Trophoblast cell (in vitro differentiated cells and primary cell): ENCODE results near the gene SEMA7A.

Source experiments
- DNase-seq, 2 donors: peaks; one replicate each; pipeline ENCODE4 v3.0.0-alpha.2; 2016
- H2AFZ ChIP-seq: 2 replicates; pipeline ENCODE4 v1.6.1; 2013; ENCODE audit warnings: low read length, moderate library complexity, mild to moderate bottlenecking; ENCODE audit not compliant: insufficient read depth, poor library complexity
- H2AK5ac ChIP-seq: 2 replicates; pipeline ENCODE4 v1.6.1; 2013; ENCODE audit warnings: mild to moderate bottlenecking, low read length
- H2BK120ac ChIP-seq: 2 replicates; pipeline ENCODE4 v1.6.1; 2013; ENCODE audit warnings: low read length, mild to moderate bottlenecking, moderate library complexity; ENCODE audit not compliant: insufficient read depth, poor library complexity
- H2BK12ac ChIP-seq: 2 replicates; pipeline ENCODE4 v1.6.1; 2013; ENCODE audit warnings: mild to moderate bottlenecking, low read length, moderate library complexity
- H2BK5ac ChIP-seq: 2 replicates; pipeline ENCODE4 v1.6.1; 2013; ENCODE audit warnings: low read length, low read depth, moderate library complexity, mild to moderate bottlenecking; ENCODE audit not compliant: poor library complexity
- H3K14ac ChIP-seq: 2 replicates; pipeline ENCODE4 v1.6.1; 2013; ENCODE audit warnings: mild to moderate bottlenecking, low read length
- H3K18ac ChIP-seq: 2 replicates; pipeline ENCODE4 v1.6.1; 2013; ENCODE audit warnings: mild to moderate bottlenecking, low read length
- H3K23ac ChIP-seq: 2 replicates; pipeline ENCODE4 v1.6.1; 2013; ENCODE audit warnings: low read length
- H3K27ac ChIP-seq: 2 replicates; pipeline ENCODE4 v1.5.1; 2013; ENCODE audit warnings: low read depth, mild to moderate bottlenecking, inconsistent platforms, low read length, moderate library complexity
- H3K27me3 ChIP-seq: 2 replicates; pipeline ENCODE4 v1.6.1; 2013; ENCODE audit warnings: inconsistent platforms, mild to moderate bottlenecking, low read length, moderate library complexity; ENCODE audit not compliant: insufficient read depth
- H3K36me3 ChIP-seq, 2 experiments: 1 replicate in 1 of 2; 2 replicates in 1 of 2; pipeline ENCODE4 v1.6.1; 2013; ENCODE audit warnings: low read length in 2 of 2, mild to moderate bottlenecking in 2 of 2, moderate library complexity in 1 of 2; ENCODE audit not compliant: insufficient read depth in 2 of 2, control insufficient read depth in 1 of 2
- H3K4ac ChIP-seq: 2 replicates; pipeline ENCODE4 v1.6.1; 2013; ENCODE audit warnings: low read depth, mild to moderate bottlenecking, low read length, moderate library complexity
- H3K4me1 ChIP-seq, 2 experiments: 1 replicate in 1 of 2; 2 replicates in 1 of 2; pipeline ENCODE4 v1.6.1; 2013; ENCODE audit warnings: low read length in 2 of 2, mild to moderate bottlenecking in 2 of 2, moderate library complexity in 1 of 2; ENCODE audit not compliant: insufficient read depth in 2 of 2, control insufficient read depth in 1 of 2
- H3K4me2 ChIP-seq: 2 replicates; pipeline ENCODE4 v1.6.1; 2013; ENCODE audit warnings: inconsistent platforms, mild to moderate bottlenecking, low read length, moderate library complexity
- H3K4me3 ChIP-seq: 2 replicates; pipeline ENCODE4 v1.5.1; 2013; ENCODE audit warnings: mild to moderate bottlenecking, low read depth, low read length, inconsistent platforms
- H3K79me1 ChIP-seq: one replicate; pipeline ENCODE4 v1.6.1; 2013; ENCODE audit warnings: low read length
- H3K79me2 ChIP-seq: 2 replicates; pipeline ENCODE4 v1.6.1; 2013; ENCODE audit warnings: low read length, mild to moderate bottlenecking; ENCODE audit not compliant: control insufficient read depth, insufficient read depth, poor library complexity
- H3K9ac ChIP-seq: 2 replicates; pipeline ENCODE4 v1.6.1; 2013; ENCODE audit warnings: mild to moderate bottlenecking, low read length
- H3K9me3 ChIP-seq: 2 replicates; pipeline ENCODE4 v1.6.1; 2013; ENCODE audit warnings: low read depth, mild to moderate bottlenecking, control low read depth, inconsistent platforms, low read length; ENCODE audit not compliant: insufficient read depth
- H4K12ac ChIP-seq: 2 replicates; pipeline ENCODE4 v1.6.1; 2013; ENCODE audit warnings: low read depth, mild to moderate bottlenecking, low read length, moderate library complexity
- H4K8ac ChIP-seq: 2 replicates; pipeline ENCODE4 v1.6.1; 2013; ENCODE audit warnings: low read depth, mild to moderate bottlenecking, low read length, moderate library complexity
- H4K91ac ChIP-seq: one replicate; pipeline ENCODE4 v1.6.1; 2013; ENCODE audit warnings: low read depth, mild to moderate bottlenecking, low read length, moderate library complexity
- WGBS: extraction: QIAGEN DNeasy Blood & Tissue Kit; methylation state at CpG from one replicate; pipeline ENCODE4 v1.1.7; 2013; ENCODE audit warnings: missing lambda C conversion rate; ENCODE audit not compliant: insufficient read length, insufficient coverage; ENCODE audit errors: extremely low coverage; 5-methylcytosine and 5-hydroxymethylcytosine counted together

The SEMA7A gene

DNA sequence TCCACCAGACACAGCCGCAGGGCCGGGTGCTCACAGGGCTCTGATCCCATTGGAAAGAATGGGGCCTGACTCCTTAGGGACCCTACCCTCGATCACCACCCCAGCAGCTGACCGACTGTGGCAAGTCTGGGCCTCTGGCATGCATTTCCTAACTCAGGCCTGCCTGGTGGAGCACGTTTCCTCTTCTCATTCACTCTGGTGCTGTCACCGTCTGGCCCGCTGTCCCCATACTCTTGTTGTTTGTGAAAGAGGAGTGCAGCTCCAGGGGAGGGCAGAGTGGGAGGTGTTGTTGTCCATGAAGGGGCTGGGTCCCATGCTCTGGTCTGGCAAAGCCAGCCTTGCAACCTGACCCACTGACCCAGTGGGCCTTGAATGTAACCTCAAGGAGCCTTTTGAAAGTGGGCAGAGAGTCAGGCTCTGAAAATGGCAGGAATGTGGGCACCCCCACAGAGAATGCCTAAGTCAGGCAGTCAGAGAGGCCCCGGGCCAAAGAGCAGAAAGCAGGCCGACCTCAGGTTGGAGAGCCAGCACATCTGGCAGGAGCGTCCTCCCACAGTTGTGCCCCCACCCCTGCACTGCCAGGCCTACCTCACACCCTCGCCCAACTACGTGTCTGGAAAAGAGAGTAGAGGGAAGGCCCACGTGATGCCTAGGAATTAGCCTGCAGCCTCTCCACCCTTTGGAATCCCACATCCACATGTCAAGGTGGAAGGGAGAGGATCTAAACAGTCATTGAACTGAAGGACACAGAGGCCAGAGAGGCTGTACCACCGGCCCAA lies 10.9 kb downstream of the SEMA7A start:
- Histone ChIP-seq H3K4me2 (peak overlapping the region; percentile 33), H3K79me1 (peaks cover 35% of the 10 kb centered on the region), H3K18ac (peak overlapping the region; percentile 49), H4K8ac (peak overlapping the region; percentile 22), H3K27ac (peak overlapping the region; percentile 21), H2BK12ac (no peak overlapping the region), H3K14ac (peak overlapping the region; percentile 54), H2AK5ac (peak overlapping the region; percentile 21), H4K91ac (peak overlapping the region; percentile 34), H3K9me3 (no peaks in the 10 kb centered on the region), H3K23ac (no peak overlapping the region), H3K79me2 (peaks cover 33% of the 10 kb centered on the region), H3K4me3 (no peak overlapping the region), H3K4me1 (peaks cover 48 to 63% of the 10 kb centered on the region in 2 experiments), H2BK120ac (peak overlapping the region; percentile 19), H2AFZ (no peak overlapping the region), H4K12ac (no peak overlapping the region), H3K4ac (peak overlapping the region; percentile 56), H3K27me3 (no peaks in the 10 kb centered on the region), H2BK5ac (peak overlapping the region; percentile 25), H3K36me3 (peaks cover 15 to 20% of the 10 kb centered on the region in 2 experiments), H3K9ac (no peak overlapping the region)
- DNase-seq, result peak; percentile 98 to 99
- no CpG with 5 or more reads among the region's 14 CpGs for WGBS

DNA sequence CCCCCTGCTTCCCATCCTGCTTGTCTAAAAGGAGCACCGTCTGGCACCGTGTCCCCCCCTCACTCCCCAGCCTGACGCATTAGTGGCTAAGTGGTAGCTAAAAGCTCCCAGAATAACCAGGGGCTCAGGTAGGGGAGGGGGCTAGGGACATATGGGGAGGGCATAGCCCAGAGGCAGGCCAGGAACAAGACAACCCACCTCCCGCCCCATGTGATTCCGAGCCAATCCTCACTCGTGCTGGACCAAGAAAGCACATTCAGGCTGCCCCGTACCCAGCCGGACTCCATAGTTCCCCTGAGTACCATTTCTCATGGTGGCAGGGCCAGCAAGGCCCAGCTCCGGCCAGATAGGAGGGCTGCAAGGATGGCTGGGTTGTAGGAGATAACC lies 11.5 kb downstream of the SEMA7A start:
- peak overlapping the region; percentile 56 for H3K4ac ChIP-seq
- WGBS, result no CpG with 5 or more reads among the region's 9 CpGs
- peak overlapping the region; percentile 21 for H3K27ac ChIP-seq
- peak overlapping the region; percentile 63 for H2BK12ac ChIP-seq
- peak overlapping the region; percentile 54 for H3K14ac ChIP-seq
- H2BK5ac ChIP-seq, result no peak overlapping the region
- H3K79me1 ChIP-seq, result peaks cover 35% of the 10 kb centered on the region
- H4K91ac ChIP-seq, result peak overlapping the region; percentile 34
- H3K4me2 ChIP-seq, result peak overlapping the region; percentile 4
- H3K4me3 ChIP-seq, result no peak overlapping the region
- DNase-seq, result no peak
- peaks cover 33% of the 10 kb centered on the region for H3K79me2 ChIP-seq
- no peaks in the 10 kb centered on the region for H3K27me3 ChIP-seq
- peak overlapping the region; percentile 19 for H4K12ac ChIP-seq
- H3K9ac ChIP-seq, result no peak overlapping the region
- H3K4me1 ChIP-seq, result peaks cover 47 to 63% of the 10 kb centered on the region in 2 experiments
- peak overlapping the region; percentile 19 for H2BK120ac ChIP-seq
- H3K23ac ChIP-seq, result no peak overlapping the region
- peaks cover 18 to 23% of the 10 kb centered on the region in 2 experiments for H3K36me3 ChIP-seq
- peak overlapping the region; percentile 82 for H3K18ac ChIP-seq
- no peaks in the 10 kb centered on the region for H3K9me3 ChIP-seq
- H4K8ac ChIP-seq, result peak overlapping the region; percentile 51
- H2AK5ac ChIP-seq, result peak overlapping the region; percentile 65
- H2AFZ ChIP-seq, result no peak overlapping the region

DNA sequence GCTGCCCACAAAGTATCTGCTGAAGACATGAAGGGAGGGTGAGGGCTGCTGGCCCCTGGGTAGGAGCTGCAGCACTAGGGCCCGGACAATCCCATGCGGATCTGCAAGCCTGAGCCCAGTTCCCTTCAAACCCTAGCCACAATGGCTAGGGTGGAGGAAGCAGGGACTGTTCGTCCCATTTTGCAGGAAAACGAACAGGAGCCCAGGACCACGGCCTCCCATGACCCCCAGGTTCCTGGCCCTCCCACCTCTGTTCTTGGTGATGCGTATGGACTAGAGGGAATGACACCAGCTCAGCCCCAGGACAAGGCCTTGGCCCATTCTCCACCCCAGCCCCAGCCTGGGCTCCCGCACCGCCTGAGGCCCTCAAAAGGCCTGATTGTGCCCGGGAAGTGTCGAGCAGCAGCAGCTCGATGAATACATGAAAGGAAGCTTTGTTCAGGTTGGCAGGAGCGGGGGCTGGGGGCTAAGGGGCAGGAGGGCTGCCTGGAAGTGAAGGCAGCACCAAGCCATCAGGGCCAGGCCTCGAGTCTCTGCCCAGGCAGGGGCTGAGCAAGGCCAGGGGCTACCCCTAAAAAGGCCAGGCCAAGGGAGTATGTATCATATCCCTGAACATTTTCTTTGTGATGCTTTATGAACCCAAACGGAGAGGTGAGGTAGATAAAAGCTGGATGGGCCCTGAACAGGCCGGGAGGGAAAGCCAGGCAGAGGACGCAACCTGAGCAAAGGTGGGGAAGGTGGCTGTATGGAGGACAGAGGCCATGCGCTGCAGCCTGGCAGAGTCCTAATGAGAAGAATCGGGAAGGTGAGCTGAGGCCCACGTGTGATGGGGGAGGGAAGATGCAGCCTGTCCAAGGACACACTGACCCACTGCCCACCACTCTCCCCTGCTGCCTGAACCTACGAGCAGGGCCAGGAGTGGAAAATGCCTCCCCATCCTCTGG lies 12.2 kb downstream of the SEMA7A start:
- Histone ChIP-seq H4K8ac (peak overlapping the region; percentile 51), H4K91ac (peak overlapping the region; percentile 41), H2AK5ac (peak overlapping the region; percentile 65), H3K79me1 (peaks cover 33% of the 10 kb centered on the region), H3K4ac (peak overlapping the region; percentile 41), H3K9ac (no peak overlapping the region), H3K79me2 (peaks cover 28% of the 10 kb centered on the region), H3K27me3 (no peaks in the 10 kb centered on the region), H2AFZ (no peak overlapping the region), H3K14ac (peak overlapping the region; percentile 47), H3K4me1 (peaks cover 47 to 58% of the 10 kb centered on the region in 2 experiments), H3K4me2 (no peak overlapping the region), H3K36me3 (peaks cover 19 to 23% of the 10 kb centered on the region in 2 experiments), H3K27ac (peak overlapping the region; percentile 9), H3K23ac (no peak overlapping the region), H3K18ac (peak overlapping the region; percentile 82), H4K12ac (peak overlapping the region; percentile 19), H2BK5ac (no peak overlapping the region), H3K4me3 (no peak overlapping the region), H2BK120ac (no peak overlapping the region), H3K9me3 (no peaks in the 10 kb centered on the region), H2BK12ac (peak overlapping the region; percentile 63)
- WGBS, result no CpG with 5 or more reads among the region's 20 CpGs
- DNase-seq, result no peak

GRCh38 chr15:74420193-74420905 lies 13.4 kb downstream of the SEMA7A start:
- H2BK5ac ChIP-seq, result no peak overlapping the region
- peak overlapping the region; percentile 4 for H4K91ac ChIP-seq
- peak overlapping the region; percentile 23 for H3K18ac ChIP-seq
- H3K23ac ChIP-seq, result no peak overlapping the region
- H4K12ac ChIP-seq, result no peak overlapping the region
- H2AFZ ChIP-seq, result no peak overlapping the region
- no peak overlapping the region for H3K4me3 ChIP-seq
- WGBS, result no CpG with 5 or more reads among the region's 10 CpGs
- no peak overlapping the region for H2BK12ac ChIP-seq
- peaks cover 29 to 36% of the 10 kb centered on the region in 2 experiments for H3K36me3 ChIP-seq
- H2BK120ac ChIP-seq, result no peak overlapping the region
- peaks cover 47 to 56% of the 10 kb centered on the region in 2 experiments for H3K4me1 ChIP-seq
- H3K79me1 ChIP-seq, result peaks cover 33% of the 10 kb centered on the region
- peak overlapping the region; percentile 11 for H3K14ac ChIP-seq
- peak overlapping the region; percentile 13 for H3K4ac ChIP-seq
- H3K9ac ChIP-seq, result no peak overlapping the region
- no peak overlapping the region for H3K27ac ChIP-seq
- no peak for DNase-seq
- H4K8ac ChIP-seq, result no peak overlapping the region
- peaks cover 28% of the 10 kb centered on the region for H3K79me2 ChIP-seq
- H3K9me3 ChIP-seq, result no peaks in the 10 kb centered on the region
- no peak overlapping the region for H3K4me2 ChIP-seq
- H2AK5ac ChIP-seq, result peak overlapping the region; percentile 21
- no peaks in the 10 kb centered on the region for H3K27me3 ChIP-seq
